Measurements from ENCODE around the gene TTC23.
A peak's percentile ranks its signal among the peaks of the same experiment; 100 is the strongest.

Gene TTC23

DNA sequence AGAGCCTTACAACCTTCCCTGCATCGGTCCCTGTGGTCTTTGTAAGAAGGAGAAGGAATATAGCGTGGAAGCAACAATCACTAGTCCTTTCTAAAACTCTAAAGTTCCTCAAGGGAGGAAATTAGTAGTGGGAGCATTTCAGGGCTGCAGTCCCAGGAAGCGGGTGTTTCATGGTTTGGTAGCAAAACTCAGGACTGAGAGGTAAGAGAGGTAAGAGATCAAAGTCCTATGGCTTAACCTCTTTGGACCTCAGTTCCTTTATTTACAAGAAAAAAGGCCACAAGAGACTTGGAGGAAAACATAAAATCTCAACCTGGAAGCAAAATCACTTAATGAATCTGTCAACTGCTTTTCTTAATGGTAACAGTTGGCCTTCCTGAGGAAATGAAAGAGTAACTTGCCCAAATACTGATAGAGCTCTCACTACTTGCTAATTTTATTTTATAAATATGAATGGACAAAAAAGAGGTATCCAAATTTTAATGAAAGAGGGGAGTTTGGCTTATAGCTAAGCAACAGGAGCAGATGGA is 16.2 kb upstream of the TTC23 start:
- TF ChIP-seq, protein P1, sequence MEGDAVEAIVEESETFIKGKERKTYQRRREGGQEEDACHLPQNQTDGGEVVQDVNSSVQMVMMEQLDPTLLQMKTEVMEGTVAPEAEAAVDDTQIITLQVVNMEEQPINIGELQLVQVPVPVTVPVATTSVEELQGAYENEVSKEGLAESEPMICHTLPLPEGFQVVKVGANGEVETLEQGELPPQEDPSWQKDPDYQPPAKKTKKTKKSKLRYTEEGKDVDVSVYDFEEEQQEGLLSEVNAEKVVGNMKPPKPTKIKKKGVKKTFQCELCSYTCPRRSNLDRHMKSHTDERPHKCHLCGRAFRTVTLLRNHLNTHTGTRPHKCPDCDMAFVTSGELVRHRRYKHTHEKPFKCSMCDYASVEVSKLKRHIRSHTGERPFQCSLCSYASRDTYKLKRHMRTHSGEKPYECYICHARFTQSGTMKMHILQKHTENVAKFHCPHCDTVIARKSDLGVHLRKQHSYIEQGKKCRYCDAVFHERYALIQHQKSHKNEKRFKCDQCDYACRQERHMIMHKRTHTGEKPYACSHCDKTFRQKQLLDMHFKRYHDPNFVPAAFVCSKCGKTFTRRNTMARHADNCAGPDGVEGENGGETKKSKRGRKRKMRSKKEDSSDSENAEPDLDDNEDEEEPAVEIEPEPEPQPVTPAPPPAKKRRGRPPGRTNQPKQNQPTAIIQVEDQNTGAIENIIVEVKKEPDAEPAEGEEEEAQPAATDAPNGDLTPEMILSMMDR (conservative IDR thresholded peaks at IDR 0.05; ENCODE audit: low read depth, low read length), result no peak
- no peak for DNase-seq (ENCODE audit: low read depth)
- no peak overlapping the region for H3K4me3 ChIP-seq (ENCODE audit: low read length)

GRCh38 chr15:99264125-99264524 is 14.7 kb upstream of the TTC23 start:
- no peak overlapping the region for H3K4me3 ChIP-seq (ENCODE audit: low read length)
- no peak for DNase-seq (ENCODE audit: low read depth)
- TF ChIP-seq, protein P1 (conservative IDR thresholded peaks at IDR 0.05; ENCODE audit: low read depth, low read length), result no peak

DNA sequence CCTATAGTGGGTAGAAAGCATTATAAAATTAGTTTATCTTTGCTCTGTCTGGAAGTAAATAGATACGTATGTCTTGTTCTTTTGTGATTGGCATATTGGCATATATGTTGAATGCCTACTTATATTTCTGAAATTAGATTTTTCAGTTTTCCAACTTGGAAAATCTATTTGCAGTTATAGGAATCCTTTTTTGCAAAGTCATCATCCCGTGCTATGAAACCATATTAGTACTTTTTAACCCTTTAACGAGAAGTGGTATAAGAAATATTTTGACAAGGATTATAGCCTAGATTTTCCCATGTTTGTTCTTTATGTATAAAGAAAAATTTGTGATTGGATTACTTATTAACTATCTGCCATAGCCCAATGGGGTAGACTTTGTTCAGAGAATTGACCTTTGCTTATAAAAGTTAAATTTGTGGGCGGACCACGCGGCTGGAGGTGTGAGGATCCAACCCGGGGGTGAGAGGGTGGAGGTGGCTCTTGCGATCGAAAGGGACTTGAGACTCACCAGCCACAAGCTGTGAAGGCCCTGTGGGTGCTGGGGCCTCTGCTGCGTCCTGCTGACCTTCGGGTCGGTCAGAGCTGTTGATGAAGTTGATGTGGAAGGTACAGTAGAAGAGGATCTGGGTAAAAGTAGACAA is 7.8 kb upstream of the TTC23 start:
- DNase-seq (ENCODE audit: low read depth), result no peak
- TF ChIP-seq, protein P1 (conservative IDR thresholded peaks at IDR 0.05; ENCODE audit: low read depth, low read length), result no peak

GRCh38 chr15:99253381-99254090 is 4.2 kb upstream of the TTC23 start:
- TF ChIP-seq, protein P1 (conservative IDR thresholded peaks at IDR 0.05; ENCODE audit: low read depth, low read length), result no peak
- no peak overlapping the region for H3K4me3 ChIP-seq (ENCODE audit: low read length)
- DNase-seq (ENCODE audit: low read depth), result no peak

More for the DNA sequence above, 7.8 kb upstream of the TTC23 start:
- no peak overlapping the region for H3K4me3 ChIP-seq (ENCODE audit: low read length)

GRCh38 chr15:99252326-99252725 is 2.9 kb upstream of the TTC23 start:
- TF ChIP-seq, protein P1 (conservative IDR thresholded peaks at IDR 0.05; ENCODE audit: low read depth, low read length), result no peak
- H3K4me3 ChIP-seq (ENCODE audit: low read length), result peak overlapping the region; percentile 81
- DNase-seq (ENCODE audit: low read depth), result no peak

DNA sequence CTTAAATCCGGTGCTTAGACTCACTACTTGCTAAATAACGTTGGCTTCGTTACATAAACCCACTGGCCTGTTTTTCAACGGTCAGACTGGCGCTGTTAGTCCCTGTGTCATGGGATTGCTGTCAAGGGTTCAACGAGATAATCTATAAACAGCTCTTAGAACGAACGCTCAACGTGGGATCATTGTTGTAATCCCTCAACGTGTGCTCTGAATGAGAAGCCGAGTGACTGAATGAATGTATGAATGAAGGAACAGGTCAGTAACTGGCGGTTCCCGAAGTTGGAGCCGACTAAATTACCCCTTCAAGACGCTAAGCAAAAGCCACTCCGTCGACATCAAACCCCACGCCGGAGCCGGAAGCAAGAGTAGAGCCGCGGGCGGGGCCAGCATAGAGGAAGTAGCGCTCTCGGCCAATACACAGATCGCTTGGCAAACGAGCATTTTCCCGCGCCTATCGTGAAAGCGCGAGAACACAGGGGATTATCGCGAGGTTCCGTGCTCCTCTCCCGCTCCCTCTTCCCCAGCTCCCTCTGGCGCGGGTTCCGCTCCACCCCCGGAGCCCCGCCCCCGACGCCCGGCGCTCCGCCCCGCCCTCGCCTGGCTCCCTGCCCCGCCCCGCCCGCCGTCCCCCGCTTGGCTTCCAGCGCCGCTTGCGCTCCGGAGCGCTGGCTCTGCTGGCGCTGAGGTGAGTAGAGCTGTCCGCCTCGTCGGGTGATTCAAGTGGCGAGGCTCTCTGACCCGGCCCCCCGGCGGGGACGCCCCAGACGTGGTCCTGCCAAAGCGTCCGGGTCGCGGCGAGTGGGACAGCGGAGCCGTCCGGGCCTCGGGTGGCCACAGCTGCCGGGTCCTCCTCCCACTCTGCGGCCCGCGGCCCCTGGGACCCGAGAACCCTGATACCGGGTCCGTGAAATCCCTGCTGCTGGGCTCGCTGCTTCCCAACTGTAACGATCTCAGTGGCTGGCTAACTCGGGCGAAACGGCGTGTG is 1.8 kb upstream of the TTC23 start, which contains the start of gene LRRC28:
Gene LRRC28, plus strand, starts transcription at position 625 of the 985 bp plus-strand sequence. CDS start 4,477 bp downstream, outside the sequence.
- TF ChIP-seq, protein P1 (conservative IDR thresholded peaks at IDR 0.05; ENCODE audit: low read depth, low read length), result no peak
- DNase-seq (ENCODE audit: low read depth), result peak; percentile 96

More for the DNA sequence above, 1.8 kb upstream of the TTC23 start, which contains the start of gene LRRC28:
- peak within 1 kb of the TSS; percentile 90 for H3K4me3 ChIP-seq (ENCODE audit: low read length)
